ENCODE measurements around the gene DDX3X. TPM values are rescaled to one million over a fixed set of nuclear protein-coding genes. Genes with fewer than 3 reads are reported as not detected.
A peak's percentile ranks its signal among the peaks of the same experiment; 100 is the strongest.

The DDX3X gene
- total RNA-seq, 4 donors from 2014 or later, result 170 to 252 (median 224) TPM

DNA sequence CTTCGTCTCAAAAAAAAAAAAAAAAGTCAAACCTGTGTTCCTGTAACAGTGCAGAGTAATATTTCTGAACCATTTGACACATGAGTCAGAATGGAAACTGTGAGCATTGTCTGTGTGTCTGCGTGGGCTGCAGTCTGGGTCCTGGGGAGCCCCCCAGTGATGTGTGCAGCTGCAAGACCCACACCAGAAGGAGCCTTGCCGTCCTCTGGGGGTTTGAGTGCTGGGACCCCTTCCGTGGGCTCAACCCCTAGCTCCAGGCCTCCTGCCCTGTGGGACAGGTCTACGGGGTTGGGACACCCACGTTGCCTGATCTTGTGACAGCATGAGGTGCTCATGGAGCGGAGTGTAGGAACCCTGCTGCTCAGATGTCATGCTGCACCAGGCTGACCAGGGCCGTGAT, 43.7 kb downstream of the DDX3X start:
- 76 to 80% methylated on average over 5 to 8 of the region's 8 CpGs for WGBS, 2 donors

DNA sequence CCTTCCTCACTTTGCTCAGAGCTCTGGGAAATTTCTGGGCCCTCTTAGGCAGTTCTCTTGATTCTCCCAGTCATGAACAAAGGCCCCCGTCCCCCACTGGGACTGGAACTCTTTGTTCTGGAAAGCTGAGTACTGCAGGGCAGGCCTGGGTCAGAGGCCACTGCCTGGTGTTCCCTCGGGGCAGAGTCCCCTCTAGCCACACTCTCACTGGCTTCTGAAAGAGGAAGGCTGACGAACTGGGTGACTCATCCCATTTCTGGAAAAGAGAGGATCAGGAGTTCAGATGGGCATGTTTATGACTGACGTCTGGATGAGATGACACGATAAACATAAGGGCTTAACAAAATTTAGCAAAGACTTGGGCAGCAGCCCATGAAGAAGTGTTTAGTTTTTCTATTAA, 47.7 kb downstream of the DDX3X start:
- no peak overlapping the region for H3K4me3 ChIP-seq (ENCODE audit: low read depth, poor library complexity, severe bottlenecking)
- intact Hi-C loops (cut with DNase I; ENCODE audit: low total_unique reads), result no loop called here
- TF ChIP-seq, protein P1, sequence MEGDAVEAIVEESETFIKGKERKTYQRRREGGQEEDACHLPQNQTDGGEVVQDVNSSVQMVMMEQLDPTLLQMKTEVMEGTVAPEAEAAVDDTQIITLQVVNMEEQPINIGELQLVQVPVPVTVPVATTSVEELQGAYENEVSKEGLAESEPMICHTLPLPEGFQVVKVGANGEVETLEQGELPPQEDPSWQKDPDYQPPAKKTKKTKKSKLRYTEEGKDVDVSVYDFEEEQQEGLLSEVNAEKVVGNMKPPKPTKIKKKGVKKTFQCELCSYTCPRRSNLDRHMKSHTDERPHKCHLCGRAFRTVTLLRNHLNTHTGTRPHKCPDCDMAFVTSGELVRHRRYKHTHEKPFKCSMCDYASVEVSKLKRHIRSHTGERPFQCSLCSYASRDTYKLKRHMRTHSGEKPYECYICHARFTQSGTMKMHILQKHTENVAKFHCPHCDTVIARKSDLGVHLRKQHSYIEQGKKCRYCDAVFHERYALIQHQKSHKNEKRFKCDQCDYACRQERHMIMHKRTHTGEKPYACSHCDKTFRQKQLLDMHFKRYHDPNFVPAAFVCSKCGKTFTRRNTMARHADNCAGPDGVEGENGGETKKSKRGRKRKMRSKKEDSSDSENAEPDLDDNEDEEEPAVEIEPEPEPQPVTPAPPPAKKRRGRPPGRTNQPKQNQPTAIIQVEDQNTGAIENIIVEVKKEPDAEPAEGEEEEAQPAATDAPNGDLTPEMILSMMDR (IDR thresholded peaks at IDR 0.05), result no peak
- TF ChIP-seq POLR2A (IDR thresholded peaks at IDR 0.05), result no peak
- peak; percentile 41 to 90 for DNase-seq (ENCODE audit: low spot score in 2 of 2)
- WGBS, 2 donors, result 48 to 50% methylated on average over 2 to 5 of the region's 5 CpGs

More for the DNA sequence above, 43.7 kb downstream of the DDX3X start:
- no peak for DNase-seq (ENCODE audit: low spot score in 2 of 2)
- H3K4me3 ChIP-seq (ENCODE audit: low read depth, poor library complexity, severe bottlenecking), result no peak overlapping the region
- TF ChIP-seq, protein P1 (IDR thresholded peaks at IDR 0.05), result no peak
- TF ChIP-seq POLR2A (IDR thresholded peaks at IDR 0.05), result no peak
- intact Hi-C loops (cut with DNase I; ENCODE audit: low total_unique reads), result no loop called here

DNA sequence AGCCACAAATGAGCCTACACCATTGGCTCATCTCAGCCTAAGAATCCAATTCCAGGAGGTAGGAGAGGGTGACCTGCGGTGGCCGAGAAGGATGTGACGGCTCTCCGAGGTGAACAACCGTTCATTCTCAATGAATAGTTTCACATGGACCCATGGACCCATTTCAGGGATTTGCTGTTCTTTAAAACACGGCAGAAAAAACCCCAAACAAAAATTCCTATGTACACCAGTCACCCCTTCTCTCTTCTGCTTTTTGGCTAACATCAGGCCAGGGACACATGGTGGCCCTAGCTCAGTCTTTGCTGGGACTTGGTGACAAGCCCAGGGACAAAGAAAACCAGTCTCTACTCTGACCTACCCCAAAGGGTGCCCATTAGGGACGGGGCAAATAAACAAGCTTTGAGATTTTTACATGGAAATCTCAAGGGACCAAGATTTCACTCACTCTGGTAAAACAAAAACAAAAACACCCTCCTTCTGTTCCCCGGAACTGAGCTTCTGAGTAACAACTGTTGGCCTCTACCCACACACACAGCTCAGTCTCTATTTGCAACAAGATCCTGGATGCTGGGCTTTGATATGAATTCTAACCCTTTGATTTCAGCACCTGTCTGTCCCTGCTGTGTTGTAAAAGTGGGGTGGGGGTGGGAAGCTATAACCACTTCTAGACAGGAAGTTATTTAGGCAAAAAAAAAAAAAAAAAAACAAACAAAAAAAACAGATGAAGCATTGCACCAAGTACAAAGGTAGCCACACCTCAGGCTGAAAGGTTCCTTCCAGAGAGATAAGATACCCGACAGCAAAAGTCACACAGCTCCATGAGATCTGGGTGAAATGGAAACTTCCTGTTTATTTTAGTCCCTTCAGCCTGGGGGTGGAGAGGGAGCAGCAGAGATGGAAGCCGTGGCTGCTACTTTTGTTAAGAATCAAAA, 49.0 kb downstream of the DDX3X start:
- TF ChIP-seq, protein P1 (IDR thresholded peaks at IDR 0.05), result no peak
- no peak for TF ChIP-seq POLR2A (IDR thresholded peaks at IDR 0.05)
- 65 to 68% methylated on average over 10 of the region's 10 CpGs for WGBS, 2 donors
- no peak for DNase-seq (ENCODE audit: low spot score in 2 of 2)
- intact Hi-C loops (cut with DNase I; ENCODE audit: low total_unique reads), result no loop called here
- H3K4me3 ChIP-seq (ENCODE audit: low read depth, poor library complexity, severe bottlenecking), result no peak overlapping the region

DNA sequence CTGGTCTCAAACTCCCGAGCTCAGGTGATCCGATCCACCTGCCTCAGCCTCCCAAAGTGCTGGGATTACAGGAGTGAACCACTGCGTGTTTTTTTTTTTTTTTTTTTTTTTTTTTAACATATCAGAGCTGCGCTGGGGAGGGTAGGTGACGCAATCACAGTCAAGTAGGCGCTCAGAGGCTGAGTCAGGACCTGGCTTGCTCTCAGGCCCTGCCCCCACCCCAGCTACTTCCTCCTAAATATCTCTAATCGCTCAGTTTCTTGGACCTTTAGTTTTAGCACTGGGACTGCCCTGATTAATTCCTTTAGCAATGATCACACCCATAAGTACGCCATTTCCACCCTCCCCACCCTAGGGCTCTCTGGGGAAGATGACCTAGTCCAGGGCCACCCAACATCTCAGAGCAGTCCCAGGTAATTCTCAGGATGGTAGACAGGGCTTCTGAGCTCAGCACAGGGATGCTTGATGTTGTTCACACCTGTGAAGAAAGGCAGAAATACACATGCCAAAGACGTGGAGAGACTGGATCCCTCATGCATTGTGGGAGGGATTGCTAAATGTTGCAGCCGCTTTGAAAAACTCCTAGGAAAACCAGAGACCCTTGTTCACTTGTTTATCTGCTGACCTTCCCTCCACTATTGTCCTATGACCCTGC, 50.2 kb downstream of the DDX3X start:
- peak in 1 of 2 donors; percentile 58 for DNase-seq (ENCODE audit: low spot score in 2 of 2)
- 29 to 49% methylated on average over 10 of the region's 10 CpGs for WGBS, 2 donors
- intact Hi-C loops (cut with DNase I; ENCODE audit: low total_unique reads), result no loop called here
- no peak overlapping the region for H3K4me3 ChIP-seq (ENCODE audit: low read depth, poor library complexity, severe bottlenecking)
- no peak for TF ChIP-seq POLR2A (IDR thresholded peaks at IDR 0.05)
- TF ChIP-seq, protein P1 (IDR thresholded peaks at IDR 0.05), result no peak

DNA sequence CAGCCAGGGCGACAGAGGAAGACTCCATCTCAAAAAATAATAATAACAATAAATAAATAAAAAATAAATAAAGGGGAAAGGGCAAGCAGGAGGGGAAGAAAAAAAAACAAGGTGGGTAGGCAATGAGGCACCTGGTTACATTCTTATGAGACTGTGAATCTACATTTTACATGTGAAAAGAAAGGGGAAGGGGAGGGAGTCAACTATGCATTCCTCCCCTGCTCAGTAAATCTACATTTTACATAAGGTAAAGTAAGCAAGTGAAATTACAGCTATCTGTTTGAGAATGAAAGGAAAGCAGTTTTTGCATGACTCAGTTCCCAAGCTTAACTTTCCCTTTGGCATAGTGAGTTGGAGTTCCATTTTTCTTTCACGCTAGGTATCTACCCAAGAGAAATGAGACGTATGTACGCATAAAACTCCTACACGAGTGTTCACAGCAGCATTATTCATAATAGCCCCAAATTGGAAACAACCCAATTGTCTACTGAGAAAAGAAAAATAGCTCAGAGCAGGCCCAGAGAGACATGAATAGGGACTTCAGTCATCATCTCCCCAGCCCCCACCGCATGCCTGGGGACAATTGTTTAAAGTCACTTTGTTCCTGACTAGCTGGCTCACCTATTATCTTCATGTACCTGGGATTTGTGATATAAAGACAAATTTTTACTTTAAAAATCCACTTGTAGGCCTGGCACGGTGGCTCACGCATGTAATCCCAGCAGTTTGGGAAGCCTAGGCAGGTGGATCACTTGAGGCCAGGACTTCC, 52.4 kb downstream of the DDX3X start:
- 77 to 83% methylated on average over 8 of the region's 8 CpGs for WGBS, 2 donors
- TF ChIP-seq POLR2A (IDR thresholded peaks at IDR 0.05), result no peak
- TF ChIP-seq, protein P1 (IDR thresholded peaks at IDR 0.05), result no peak
- no peak for DNase-seq (ENCODE audit: low spot score in 2 of 2)
- intact Hi-C loops (cut with DNase I; ENCODE audit: low total_unique reads), result no loop called here
- no peak overlapping the region for H3K4me3 ChIP-seq (ENCODE audit: low read depth, poor library complexity, severe bottlenecking)

All from lower leg skin (tissue), 4 donors.